ENCODE results near the gene VWA7.

Gene VWA7

DNA sequence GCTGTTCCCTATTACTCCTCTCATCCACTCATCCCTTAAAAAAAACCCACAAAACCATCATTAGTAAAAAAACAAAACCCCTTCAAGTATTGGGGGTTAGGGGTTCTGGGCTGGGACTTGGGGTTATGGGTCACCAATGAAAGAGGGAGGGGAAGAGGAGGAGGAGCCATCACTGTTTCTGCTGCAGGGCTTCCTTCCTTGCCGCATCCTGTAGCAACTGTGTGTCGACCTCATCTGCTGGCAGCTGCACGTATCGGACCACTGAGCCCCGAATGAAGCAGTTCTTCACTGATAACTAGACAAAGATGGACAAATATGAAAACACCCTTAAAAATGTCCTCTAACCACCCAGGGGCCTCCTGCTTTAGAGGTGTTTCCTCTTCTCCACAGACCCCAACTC lies 20.5 kb upstream of the VWA7 start:
- TF ChIP-seq TAF1 (IDR thresholded peaks at IDR 0.05; ENCODE audit: borderline replicate concordance, insufficient read depth, low read length) (no peak), POLR2AphosphoS5 (IDR thresholded peaks at IDR 0.05; ENCODE audit: low read depth, low read length) (peak; percentile 18; the same call in 1 of the 2 replicates), FOXP2 (optimal IDR thresholded peaks at IDR 0.05; ENCODE audit: borderline replicate concordance, extremely low read depth, extremely low read length, insufficient read depth) (no peak)
- TF ChIP-seq, protein P1, sequence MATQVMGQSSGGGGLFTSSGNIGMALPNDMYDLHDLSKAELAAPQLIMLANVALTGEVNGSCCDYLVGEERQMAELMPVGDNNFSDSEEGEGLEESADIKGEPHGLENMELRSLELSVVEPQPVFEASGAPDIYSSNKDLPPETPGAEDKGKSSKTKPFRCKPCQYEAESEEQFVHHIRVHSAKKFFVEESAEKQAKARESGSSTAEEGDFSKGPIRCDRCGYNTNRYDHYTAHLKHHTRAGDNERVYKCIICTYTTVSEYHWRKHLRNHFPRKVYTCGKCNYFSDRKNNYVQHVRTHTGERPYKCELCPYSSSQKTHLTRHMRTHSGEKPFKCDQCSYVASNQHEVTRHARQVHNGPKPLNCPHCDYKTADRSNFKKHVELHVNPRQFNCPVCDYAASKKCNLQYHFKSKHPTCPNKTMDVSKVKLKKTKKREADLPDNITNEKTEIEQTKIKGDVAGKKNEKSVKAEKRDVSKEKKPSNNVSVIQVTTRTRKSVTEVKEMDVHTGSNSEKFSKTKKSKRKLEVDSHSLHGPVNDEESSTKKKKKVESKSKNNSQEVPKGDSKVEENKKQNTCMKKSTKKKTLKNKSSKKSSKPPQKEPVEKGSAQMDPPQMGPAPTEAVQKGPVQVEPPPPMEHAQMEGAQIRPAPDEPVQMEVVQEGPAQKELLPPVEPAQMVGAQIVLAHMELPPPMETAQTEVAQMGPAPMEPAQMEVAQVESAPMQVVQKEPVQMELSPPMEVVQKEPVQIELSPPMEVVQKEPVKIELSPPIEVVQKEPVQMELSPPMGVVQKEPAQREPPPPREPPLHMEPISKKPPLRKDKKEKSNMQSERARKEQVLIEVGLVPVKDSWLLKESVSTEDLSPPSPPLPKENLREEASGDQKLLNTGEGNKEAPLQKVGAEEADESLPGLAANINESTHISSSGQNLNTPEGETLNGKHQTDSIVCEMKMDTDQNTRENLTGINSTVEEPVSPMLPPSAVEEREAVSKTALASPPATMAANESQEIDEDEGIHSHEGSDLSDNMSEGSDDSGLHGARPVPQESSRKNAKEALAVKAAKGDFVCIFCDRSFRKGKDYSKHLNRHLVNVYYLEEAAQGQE (IDR thresholded peaks at IDR 0.05; ENCODE audit: insufficient read depth in 1 of 2, low read depth in 2 of 2, low read length in 2 of 2): no peak

DNA sequence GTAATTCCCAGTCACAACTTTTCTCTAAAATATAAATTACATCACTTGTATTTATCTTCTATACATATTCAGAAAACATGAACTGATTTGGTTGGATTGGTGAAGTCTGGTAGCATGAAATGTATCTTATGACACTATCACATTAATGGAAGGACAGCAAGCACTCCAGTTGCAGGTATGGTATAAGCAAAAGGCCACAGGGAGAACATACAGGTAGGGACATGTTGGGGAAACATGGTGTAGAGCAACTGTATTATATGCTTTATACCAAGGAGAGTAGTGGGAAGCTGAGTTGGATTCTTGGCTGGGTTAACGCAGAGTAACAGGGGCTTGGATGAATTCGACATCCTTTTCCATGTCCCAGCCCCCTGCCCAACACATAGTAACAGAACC lies 19.9 kb upstream of the VWA7 start:
- TF ChIP-seq SIN3A (IDR thresholded peaks at IDR 0.05; ENCODE audit: borderline replicate concordance, insufficient read depth, low read length): no peak
- TF ChIP-seq, protein P1 (IDR thresholded peaks at IDR 0.05; ENCODE audit: insufficient read depth in 1 of 2, low read depth in 2 of 2, low read length in 2 of 2): no peak
- no peak for TF ChIP-seq FOXP2 (optimal IDR thresholded peaks at IDR 0.05; ENCODE audit: borderline replicate concordance, extremely low read depth, extremely low read length, insufficient read depth)
- no peak for TF ChIP-seq TAF1 (IDR thresholded peaks at IDR 0.05; ENCODE audit: borderline replicate concordance, insufficient read depth, low read length)
- no peak for TF ChIP-seq POLR2AphosphoS5 (IDR thresholded peaks at IDR 0.05; ENCODE audit: low read depth, low read length)

DNA sequence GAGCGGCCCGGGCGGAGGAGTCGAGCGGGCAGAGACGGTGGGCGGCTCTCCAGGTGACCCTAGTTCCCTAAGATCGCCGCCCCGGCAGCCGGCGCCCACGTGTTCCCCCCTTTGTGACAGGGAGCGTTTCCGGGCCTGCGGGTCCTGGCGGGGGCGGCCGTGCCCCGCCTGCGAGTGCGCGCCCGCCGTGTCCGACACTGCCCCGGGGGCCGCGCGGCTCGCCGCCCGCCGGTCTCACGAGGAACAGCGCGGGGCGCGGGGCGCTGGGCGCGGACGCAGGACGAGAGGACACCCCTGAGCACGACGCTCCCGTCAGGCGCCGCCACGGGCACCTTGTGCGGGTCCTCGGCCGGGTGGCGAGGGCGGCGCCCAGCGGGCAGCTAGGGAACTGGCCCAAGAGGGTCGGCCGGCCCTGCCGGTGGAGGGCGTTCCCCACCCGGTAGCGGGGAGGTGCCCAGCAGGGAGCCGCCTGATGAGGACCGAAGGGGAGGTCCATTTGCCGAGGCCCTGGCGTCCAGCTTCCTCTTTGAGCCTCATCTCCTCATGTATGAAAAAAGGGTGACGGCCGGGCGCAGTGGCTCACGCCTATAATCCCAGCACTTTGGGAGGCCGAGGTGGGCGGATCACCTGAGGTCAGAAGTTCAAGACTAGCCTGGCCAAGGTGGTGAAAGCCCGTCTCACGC lies 18.6 kb upstream of the VWA7 start, which contains the start of gene VARS1:
VARS1 (minus strand) TSS at position 137 of the 683 bp plus-strand sequence. CDS start 535 bp downstream, outside the sequence.
- TF ChIP-seq, protein P1 (IDR thresholded peaks at IDR 0.05; ENCODE audit: insufficient read depth in 1 of 2, low read depth in 2 of 2, low read length in 2 of 2): 0 out of 4 replicates have a peak, but pooled peaks of 1 of the 2 experiments have one; percentile 11
- peak; percentile 58; the same call in 1 of the 2 replicates for TF ChIP-seq POLR2AphosphoS5 (IDR thresholded peaks at IDR 0.05; ENCODE audit: low read depth, low read length)
- TF ChIP-seq TAF1 (IDR thresholded peaks at IDR 0.05; ENCODE audit: borderline replicate concordance, insufficient read depth, low read length): 0 out of 2 replicates have a peak, but pooled peaks have one; percentile 48
- peak; percentile 88; the same call in 1 of the 2 replicates for TF ChIP-seq SIN3A (IDR thresholded peaks at IDR 0.05; ENCODE audit: borderline replicate concordance, insufficient read depth, low read length)
- TF ChIP-seq FOXP2 (optimal IDR thresholded peaks at IDR 0.05; ENCODE audit: borderline replicate concordance, extremely low read depth, extremely low read length, insufficient read depth): peak; percentile 92

DNA sequence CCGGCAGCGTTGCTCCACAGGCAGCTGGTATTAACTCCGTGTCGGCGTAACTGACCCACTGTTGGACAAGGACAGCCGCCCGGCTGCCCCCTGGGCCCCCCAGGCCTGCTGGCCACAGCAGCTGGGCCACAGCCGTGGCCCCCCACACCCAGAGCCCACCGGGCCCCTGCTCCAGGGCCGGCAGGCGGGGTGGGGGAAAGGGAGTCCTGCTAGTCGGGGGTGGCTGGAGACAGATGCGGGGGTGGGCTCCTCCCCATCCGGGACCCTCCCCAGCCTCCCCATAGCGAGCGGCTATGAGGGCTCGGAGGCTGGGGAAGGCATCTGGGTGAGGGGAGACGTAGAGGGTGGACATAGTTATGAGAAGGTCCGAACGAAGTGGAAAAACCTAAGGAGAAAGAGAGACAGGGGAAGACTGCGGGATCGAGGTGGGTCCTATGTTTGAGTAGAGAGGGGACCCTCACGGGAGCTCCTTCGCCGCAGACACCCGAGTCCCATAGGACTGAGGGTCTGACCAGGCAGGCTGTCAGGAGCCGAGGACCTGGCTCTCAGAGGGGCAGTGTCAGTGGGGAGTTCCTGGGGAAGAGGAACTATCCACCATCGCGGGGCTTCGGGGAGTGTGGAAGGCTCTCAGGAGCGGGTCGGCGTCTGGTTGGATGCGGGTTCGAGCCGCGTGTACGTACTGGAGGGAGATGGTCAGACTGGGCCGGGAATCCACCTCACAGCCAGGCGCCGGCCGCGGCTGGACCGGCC lies 17.9 kb upstream of the VWA7 start:
- TF ChIP-seq POLR2AphosphoS5 (IDR thresholded peaks at IDR 0.05; ENCODE audit: low read depth, low read length) (no peak), TAF1 (IDR thresholded peaks at IDR 0.05; ENCODE audit: borderline replicate concordance, insufficient read depth, low read length) (0 out of 2 replicates have a peak, but pooled peaks have one; percentile 3), SIN3A (IDR thresholded peaks at IDR 0.05; ENCODE audit: borderline replicate concordance, insufficient read depth, low read length) (peak; percentile 35; the same call in 1 of the 2 replicates)

DNA sequence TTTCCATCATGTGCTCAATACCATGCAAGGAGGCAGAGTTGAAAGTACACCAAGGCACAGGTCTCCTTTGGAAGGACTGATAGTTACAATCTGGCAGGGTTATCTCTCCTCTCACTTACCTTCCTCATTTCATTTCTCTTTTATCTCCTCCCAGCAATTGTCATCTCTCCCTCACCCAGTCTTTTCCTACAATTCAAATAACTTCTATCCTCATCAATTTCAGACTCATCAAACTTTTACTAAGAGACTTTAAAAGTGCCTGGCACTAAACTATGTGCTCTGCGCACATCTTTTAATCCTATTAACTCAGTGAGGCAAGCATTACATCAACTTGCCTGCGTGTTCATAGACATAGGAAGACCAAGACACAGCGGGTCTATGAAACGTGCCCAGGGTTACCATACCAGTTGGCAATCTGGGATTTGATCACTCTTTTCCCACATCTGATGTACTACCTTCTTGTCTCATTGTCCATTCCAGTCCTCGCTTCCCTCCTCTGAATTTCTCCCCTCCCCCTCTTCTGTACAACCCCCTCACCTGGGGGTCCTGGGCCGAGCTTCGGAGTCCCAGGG lies 17.3 kb upstream of the VWA7 start:
- TF ChIP-seq TAF1 (IDR thresholded peaks at IDR 0.05; ENCODE audit: borderline replicate concordance, insufficient read depth, low read length) (peak; percentile 13; the same call in 1 of the 2 replicates), SIN3A (IDR thresholded peaks at IDR 0.05; ENCODE audit: borderline replicate concordance, insufficient read depth, low read length) (no peak), FOXP2 (optimal IDR thresholded peaks at IDR 0.05; ENCODE audit: borderline replicate concordance, extremely low read depth, extremely low read length, insufficient read depth) (no peak), POLR2AphosphoS5 (IDR thresholded peaks at IDR 0.05; ENCODE audit: low read depth, low read length) (no peak)
- TF ChIP-seq, protein P1 (IDR thresholded peaks at IDR 0.05; ENCODE audit: insufficient read depth in 1 of 2, low read depth in 2 of 2, low read length in 2 of 2): no peak

Measured in PFSK-1 (cell line).